ENCODE results near the gene PFDN6. TPM values are rescaled to one million over a fixed set of nuclear protein-coding genes. Genes with fewer than 3 reads are reported as not detected.

PFDN6 gene
- total and polyA plus RNA-seq, 2 of the 13 experiments (the other 11 are each of a cell fraction or from before 2014, with no cell fraction given): 75.5 to 87.0 TPM

GRCh38 chr6:33273924-33274902 is 15.2 kb upstream of the PFDN6 start:
- in situ Hi-C loops (cut with HindIII; ENCODE audit: extremely low pct_ligation_motif_present, low pct_unique_long_range_greater_than_20kb) (no loop called here), intact Hi-C loops (cut with micrococcal nuclease; ENCODE audit: unreplicated experiment) (loop anchor here (5.0 kb wide), 1 partner anchor 38 kb away; the partner anchor contains the start of gene TAPBP)
- BruUV-seq (replicated peaks): no TSS peak
- Histone ChIP-seq H2AFZ (ENCODE audit: low read length) (no peak overlapping the region), H3K9ac (ENCODE audit: insufficient read depth, low read depth, low read length) (peak overlapping the region; percentile 95), H3K4me2 (ENCODE audit: low read depth, low read length) (peak overlapping the region; percentile 89), H3K27ac (ENCODE audit: extremely low read length, insufficient read depth, low read length) (peak overlapping the region; percentile 95), H3K9me3 (ENCODE audit: low read length) (no peaks in the 10 kb centered on the region), H3K4me3 (replicated peaks in 1 of 3; ENCODE audit: insufficient read depth in 1 of 3, low read depth in 2 of 3, low read length in 3 of 3) (peak overlapping the region; percentile 75 to 89 (median 80)), H3K4me1 (ENCODE audit: insufficient read depth, low read length) (peaks cover 48% of the 10 kb centered on the region), H4K20me1 (ENCODE audit: insufficient read depth, low read length) (peaks cover 33% of the 10 kb centered on the region), H3K36me3 (replicated peaks in 1 of 2; ENCODE audit: control insufficient read depth in 1 of 2, insufficient read depth in 2 of 2, low read length in 2 of 2) (peaks cover 19 to 46% of the 10 kb centered on the region in 2 experiments), H3K79me2 (ENCODE audit: insufficient read depth, low read length) (peaks cover 46% of the 10 kb centered on the region), H3K27me3 (ENCODE audit: control insufficient read depth in 1 of 2, insufficient read depth in 2 of 2, low read length in 2 of 2) (no peaks in the 10 kb centered on the region; a peak in 1 of 5 replicates)
- no peak for DNase-seq (ENCODE audit: low spot score)
- POLR2A ChIA-PET: interaction anchor here (0.6 to 1.3 kb wide), 2 partner anchors 25 to 44 kb away, joined by 3 read pairs; no protein-coding TSS in a partner anchor
- ATAC-seq: no peak
- CTCF ChIA-PET (ENCODE audit: low intra/inter-chr PET ratio, low total read pairs): no interaction called here
- WGBS (ENCODE audit: low lambda C conversion rate): 67% methylated on average over 14 of the region's 14 CpGs
- FAIRE-seq: peak; percentile 23
- TF ChIP-seq IKZF4 (CRISPR knock-in tag; IDR thresholded peaks at IDR 0.05; ENCODE audit: borderline replicate concordance, low read depth, not compliant biosample characterization) (peak; percentile 55), ZNF761 (CRISPR knock-in tag; conservative IDR thresholded peaks at IDR 0.05) (no peak), TCF7L2 (IDR thresholded peaks at IDR 0.05; ENCODE audit: low read depth, low read length) (no peak), SALL1 (CRISPR knock-in tag; IDR thresholded peaks at IDR 0.05) (0 out of 2 replicates have a peak, but pooled peaks have one; percentile 26), GTF2F1 (IDR thresholded peaks at IDR 0.05; ENCODE audit: low read length) (no peak), ZBTB38 (CRISPR knock-in tag; IDR thresholded peaks at IDR 0.05) (peak; percentile 49; the same call in 1 of the 2 replicates), RXRB (CRISPR knock-in tag; IDR thresholded peaks at IDR 0.05; ENCODE audit: borderline replicate concordance) (no peak), RFX3 (CRISPR knock-in tag; IDR thresholded peaks at IDR 0.05) (no peak), MED8 (CRISPR knock-in tag; IDR thresholded peaks at IDR 0.05; ENCODE audit: insufficient replicate concordance) (no peak), ZNF451 (CRISPR knock-in tag; IDR thresholded peaks at IDR 0.05) (no peak), PRDM4 (CRISPR knock-in tag; IDR thresholded peaks at IDR 0.05; ENCODE audit: borderline replicate concordance) (no peak), GATAD1 (CRISPR knock-in tag; IDR thresholded peaks at IDR 0.05) (0 out of 2 replicates have a peak, but pooled peaks have one; percentile 9), DMAP1 (CRISPR knock-in tag; IDR thresholded peaks at IDR 0.05) (0 out of 2 replicates have a peak, but pooled peaks have one; percentile 30), MXD4 (CRISPR knock-in tag; IDR thresholded peaks at IDR 0.05) (no peak), ZNF292 (CRISPR knock-in tag; IDR thresholded peaks at IDR 0.05; ENCODE audit: borderline replicate concordance, low read depth) (0 out of 2 replicates have a peak, but pooled peaks have one; percentile 24), PAF1 (CRISPR knock-in tag; IDR thresholded peaks at IDR 0.05) (peak; percentile 79; the same call in 1 of the 2 replicates), ZNF792 (CRISPR knock-in tag; IDR thresholded peaks at IDR 0.05) (no peak), LCORL (IDR thresholded peaks at IDR 0.05) (no peak), LCORL (CRISPR knock-in tag; IDR thresholded peaks at IDR 0.05) (0 out of 2 replicates have a peak, but pooled peaks have one; percentile 31), ZSCAN29 (CRISPR knock-in tag; conservative IDR thresholded peaks at IDR 0.05) (no peak), TMF1 (CRISPR knock-in tag; IDR thresholded peaks at IDR 0.05; ENCODE audit: low read depth) (no peak), ISX (CRISPR knock-in tag; conservative IDR thresholded peaks at IDR 0.05) (no peak)
- TF ChIP-seq, protein P1, sequence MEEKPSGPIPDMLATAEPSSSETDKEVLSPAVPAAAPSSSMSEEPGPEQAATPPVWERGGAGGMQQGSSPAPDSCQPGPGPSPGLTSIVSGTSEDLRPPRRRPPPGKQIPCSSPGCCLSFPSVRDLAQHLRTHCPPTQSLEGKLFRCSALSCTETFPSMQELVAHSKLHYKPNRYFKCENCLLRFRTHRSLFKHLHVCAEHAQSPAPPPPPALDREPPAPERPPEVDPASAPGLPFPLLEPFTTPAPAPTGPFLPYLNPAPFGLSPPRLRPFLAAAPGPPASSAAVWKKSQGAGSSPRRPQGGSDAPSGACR (CRISPR knock-in tag; IDR thresholded peaks at IDR 0.05): 0 out of 2 replicates have a peak, but pooled peaks have one; percentile 32
